Adrenal gland (tissue), 12 donors: ENCODE measurements around the gene MSL2. TPM values are rescaled to one million over a fixed set of nuclear protein-coding genes. Genes with fewer than 3 reads are reported as not detected.
A peak's percentile ranks its signal among the peaks of the same experiment; 100 is the strongest.
"Not testable (repeated sequence)": the region's sequence is repeated elsewhere in the genome, so short reads cannot be mapped to it uniquely, and the experiment has no call there.

Experiments
- DNase-seq, 7 donors: peaks; one replicate each; pipeline ENCODE4 v3.0.0-alpha.2; 2019 to 2020
- H3K27ac ChIP-seq, 5 donors: fragments of 200-600 bp; sonication (generic) in 4 of 5; 1 replicate in 3 of 5; 2 replicates in 2 of 5; pipeline versions ENCODE4 v1.5.1 to v1.8.0; 2016 to 2020; ENCODE audit warnings: mild to moderate bottlenecking in 1 of 5
- H3K27me3 ChIP-seq: fragments of 200-600 bp; 2 replicates; pipeline ENCODE4 v1.8.0; 2021
- H3K36me3 ChIP-seq, 2 donors: fragments of 200-600 bp; replicated peaks in 1 of 2; 1 replicate in 1 of 2; 2 replicates in 1 of 2; pipeline versions ENCODE4 v1.5.1 to v1.8.0; 2018 to 2022
- H3K4me1 ChIP-seq, 2 donors: fragments of 200-600 bp; replicated peaks in 1 of 2; 1 replicate in 1 of 2; 2 replicates in 1 of 2; pipeline versions ENCODE4 v1.5.1 to v1.8.0; 2018 to 2021
- H3K4me3 ChIP-seq, 4 donors: fragments of 200-600 bp; sonication (generic) in 3 of 4; one replicate each; pipeline ENCODE4 v1.5.1; 2016 to 2018
- H3K9me3 ChIP-seq, 3 donors: fragments of 200-600 bp; sonication (generic) in 1 of 3; replicated peaks in 1 of 3; 1 replicate in 2 of 3; 2 replicates in 1 of 3; pipeline versions ENCODE4 v1.5.1 to v1.8.0; 2016 to 2021
- CTCF ChIP-seq, 6 experiments: fragments of 450-650 bp in 4 of 6; fragments of 200-600 bp in 2 of 6; sonication (generic) in 1 of 6; IDR thresholded peaks; 1 replicate in 5 of 6; 2 replicates in 1 of 6; pipeline versions ENCODE4 v1.5.1 to v1.8.0; 2016 to 2021; ENCODE audit warnings: antibody characterized with exemption in 6 of 6, mild to moderate bottlenecking in 2 of 6, moderate library complexity in 1 of 6
- POLR2A ChIP-seq, 2 donors: fragments of 450-650 bp; IDR thresholded peaks; one replicate each; pipeline ENCODE4 v1.6.1; 2017; ENCODE audit warnings: antibody characterized with exemption in 2 of 2, mild to moderate bottlenecking in 2 of 2, moderate library complexity in 1 of 2
- WGBS, 4 donors: extraction: QIAGEN DNeasy Blood & Tissue Kit in 2 of 4; methylation state at CpG; one replicate each; pipeline versions ENCODE4 v1.1.5 to v1.1.7; 2013 to 2017; 5-methylcytosine and 5-hydroxymethylcytosine counted together
- intact Hi-C, 2 donors: fragments of 100-400 bp; cut with DNase I; formaldehyde crosslinking; loops; one replicate each; pipeline versions ENCODE4 v1.14.1 to v1.15.0; 2022 to 2023
- polyA plus RNA-seq, 3 donors: library from polyadenylated mRNA; stranded (reverse); fragments of 200-250 nt in 2 of 3; fragments of 350-450 nt in 1 of 3; fragmentation: Illumina TruSeq in 1 of 3; extraction: RNeasy Lipid Tissue Mini Kit (QIAGEN cat#74804) in 1 of 3; gene quantifications; one replicate each; pipeline ENCODE4 v1.2.3, GENCODE V29; 2013 to 2014
- total RNA-seq, 9 donors: library from RNA; depleted of rRNA in 4 of 9; stranded (reverse); fragments of >200 nt in 4 of 9; fragments of 120-200 nt in 1 of 9; fragmentation: NEBNext Ultra II Directional in 1 of 9; extraction: Animal tissue kit (Norgen Biotek cat#: 25700) in 1 of 9; gene quantifications; one replicate each; pipeline versions ENCODE4 v1.1.0 to v1.2.4, GENCODE V29; 2013 to 2023
- donor health status: healthy with polysubstance abuse.
- donor health status: Bipolar disorder and iron deficiency.
- donor health status: DM: yes; HTN: yes; CAD: no.
- donor health status: DM: no; HTN: no; CAD: no.
- donor health status: DM: no; HTN: no; CAD: no.
- donor health status: DM: yes; HTN: yes; CAD: no.

The MSL2 gene
- total and polyA plus RNA-seq, 12 donors = 4.0 to 36.0 (median 19.1) TPM

- DNase-seq = no peak
- Histone ChIP-seq H3K9me3 (no peaks in the 10 kb centered on the region), H3K4me3 (no peak overlapping the region), H3K4me1 (no peaks in the 10 kb centered on the region), H3K27me3 (no peaks in the 10 kb centered on the region), H3K27ac (no peak overlapping the region), H3K36me3 (no peaks in the 10 kb centered on the region)
- intact Hi-C loops = no loop called here
- TF ChIP-seq POLR2A (IDR thresholded peaks at IDR 0.05) (no peak), CTCF (IDR thresholded peaks at IDR 0.05) (no peak)
- 63 to 80% (median 76%) methylated on average over 2 of the region's 2 CpGs for WGBS, 4 donors
Observed at GRCh38 chr3:136211547-136211946, 15.4 kb upstream of the MSL2 start.

- DNase-seq = no peak
- Histone ChIP-seq H3K36me3 (no peaks in the 10 kb centered on the region), H3K27me3 (no peaks in the 10 kb centered on the region), H3K4me1 (no peaks in the 10 kb centered on the region), H3K27ac (no peak overlapping the region), H3K9me3 (no peaks in the 10 kb centered on the region), H3K4me3 (no peak overlapping the region)
- TF ChIP-seq POLR2A (IDR thresholded peaks at IDR 0.05) = no peak
- TF ChIP-seq CTCF (IDR thresholded peaks at IDR 0.05) = no peak
- intact Hi-C loops = no loop called here
Observed at GRCh38 chr3:136209921-136210320, 13.8 kb upstream of the MSL2 start.

GRCh38 chr3:136207489-136208115 is 11.5 kb upstream of the MSL2 start:
- DNase-seq = no peak
- no peaks in the 10 kb centered on the region for H3K27me3 ChIP-seq
- H3K4me1 ChIP-seq = no peaks in the 10 kb centered on the region
- no peak for TF ChIP-seq CTCF (IDR thresholded peaks at IDR 0.05)
- TF ChIP-seq POLR2A (IDR thresholded peaks at IDR 0.05) = no peak
- H3K36me3 ChIP-seq = no peaks in the 10 kb centered on the region
- H3K9me3 ChIP-seq = no peaks in the 10 kb centered on the region
- no peak overlapping the region for H3K27ac ChIP-seq
- intact Hi-C loops = no loop called here
- 66 to 81% (median 71%) methylated on average over 4 of the region's 4 CpGs for whole genome bisulfite sequencing, 4 donors
- no peak overlapping the region for H3K4me3 ChIP-seq

GRCh38 chr3:136199219-136199618 is 3.1 kb upstream of the MSL2 start:
- H3K27me3 ChIP-seq, H3K27ac ChIP-seq, H3K9me3 ChIP-seq, H3K4me3 ChIP-seq, H3K36me3 ChIP-seq, DNase-seq: not testable (repeated sequence)
- WGBS, 4 donors = 91 to 94% (median 93%) methylated on average over 5 of the region's 5 CpGs
- intact Hi-C loops = loop anchor here in 1 of 2 donors (5.0 to 10.0 kb wide), 2 partner anchors 48 to 114 kb away; no protein-coding TSS in a partner anchor
- H3K4me1 ChIP-seq = peaks cover 12 to 15% of the 10 kb centered on the region in 2 donors

GRCh38 chr3:136198462-136199078 is 2.4 kb upstream of the MSL2 start:
- H3K27me3 ChIP-seq, DNase-seq, H3K36me3 ChIP-seq, H3K4me3 ChIP-seq, H3K9me3 ChIP-seq: not testable (repeated sequence)
- H3K27ac ChIP-seq = peak overlapping the region in 3 of 5 donors; percentile 60 to 100 (median 100)
- H3K4me1 ChIP-seq = peaks cover 12 to 15% of the 10 kb centered on the region in 2 donors
- intact Hi-C loops = loop anchor here in 1 of 2 donors (5.0 to 10.0 kb wide), 2 partner anchors 49 to 114 kb away; no protein-coding TSS in a partner anchor
- WGBS, 4 donors = 96 to 98% (median 98%) methylated on average over 10 of the region's 10 CpGs
